GM18508 (cell line): ENCODE data around the gene LHFPL6.

Experiments
- ATAC-seq: cut with Tn5 transposase; IDR thresholded peaks from one replicate; pipeline ENCODE4 v1.9.1; 2021; ENCODE audit warnings: moderate number of reproducible peaks; ENCODE audit not compliant: insufficient read depth, unreplicated experiment

LHFPL6 gene

GRCh38 chr13:39422845-39423565 is 180.0 kb downstream of the LHFPL6 start:
- ATAC-seq = no peak

GRCh38 chr13:39419876-39420275 is 183.1 kb downstream of the LHFPL6 start:
- ATAC-seq = no peak

- no peak for ATAC-seq
Observed at GRCh38 chr13:39419068-39419467, 183.9 kb downstream of the LHFPL6 start.

- ATAC-seq = no peak
Observed at GRCh38 chr13:39418424-39418823, 184.6 kb downstream of the LHFPL6 start.

- no peak for ATAC-seq
Observed at GRCh38 chr13:39417643-39418042, 185.3 kb downstream of the LHFPL6 start.

GRCh38 chr13:39417131-39417530 is 185.9 kb downstream of the LHFPL6 start:
- ATAC-seq = no peak

- no peak for ATAC-seq
Observed at GRCh38 chr13:39415008-39415802, 187.8 kb downstream of the LHFPL6 start.

- ATAC-seq = no peak
Observed at GRCh38 chr13:39414339-39414738, 188.7 kb downstream of the LHFPL6 start.

GRCh38 chr13:39411511-39411910 is 191.5 kb downstream of the LHFPL6 start:
- ATAC-seq = no peak

- no peak for ATAC-seq
Observed at GRCh38 chr13:39410964-39411363, 192.0 kb downstream of the LHFPL6 start.

GRCh38 chr13:39410096-39410901 is 192.7 kb downstream of the LHFPL6 start:
- ATAC-seq = no peak

- no peak for ATAC-seq
Observed at GRCh38 chr13:39408512-39408911, 194.5 kb downstream of the LHFPL6 start.

- ATAC-seq = no peak
Observed at GRCh38 chr13:39407786-39408185, 195.2 kb downstream of the LHFPL6 start.

- ATAC-seq = no peak
Observed at GRCh38 chr13:39407138-39407537, 195.9 kb downstream of the LHFPL6 start.

GRCh38 chr13:39406688-39407087 is 196.3 kb downstream of the LHFPL6 start:
- peak; percentile 90 for ATAC-seq

GRCh38 chr13:39405596-39406205 is 197.3 kb downstream of the LHFPL6 start:
- ATAC-seq = no peak

- ATAC-seq = no peak
Observed at GRCh38 chr13:39405107-39405506, 197.9 kb downstream of the LHFPL6 start.

- no peak for ATAC-seq
Observed at GRCh38 chr13:39403106-39403505, 199.9 kb downstream of the LHFPL6 start.

GRCh38 chr13:39402221-39402970 is 200.6 kb downstream of the LHFPL6 start:
- ATAC-seq = no peak

GRCh38 chr13:39401756-39402155 is 201.2 kb downstream of the LHFPL6 start:
- ATAC-seq = no peak
